Astrocyte (in vitro differentiated cells and primary cell): ENCODE data around the gene PER3. TPM values are rescaled to one million over a fixed set of nuclear protein-coding genes. Genes with fewer than 3 reads are reported as not detected.

Source experiments
- DNase-seq: peaks from one replicate; pipeline ENCODE4 v3.0.0-alpha.2; 2010; ENCODE audit warnings: low read depth
- FAIRE-seq: peaks from 2 replicates; lab custom pipeline; 2011; peaks lifted over from hg19 to GRCh38; lab: Jason Lieb, UNC
- H2AFZ ChIP-seq: 2 replicates; pipeline ENCODE4 v1.6.0; 2012; ENCODE audit warnings: low read depth, low read length, inconsistent platforms
- H3K27ac ChIP-seq: 2 replicates; pipeline ENCODE4 v1.5.1; 2011; ENCODE audit warnings: low read depth, low read length, inconsistent platforms
- H3K27me3 ChIP-seq: 2 replicates; pipeline ENCODE4 v1.6.0; 2011; ENCODE audit warnings: low read length, inconsistent platforms; ENCODE audit not compliant: insufficient read depth
- H3K36me3 ChIP-seq: 2 replicates; pipeline ENCODE4 v1.5.1; 2011; ENCODE audit warnings: low read length, inconsistent platforms; ENCODE audit not compliant: insufficient read depth
- H3K4me1 ChIP-seq: 2 replicates; pipeline ENCODE4 v1.5.1; 2011; ENCODE audit warnings: low read length, inconsistent platforms; ENCODE audit not compliant: insufficient read depth
- H3K4me2 ChIP-seq: 2 replicates; pipeline ENCODE4 v1.6.0; 2012; ENCODE audit warnings: low read length, inconsistent platforms
- H3K4me3 ChIP-seq: 2 replicates; pipeline ENCODE4 v1.5.1; 2011; ENCODE audit warnings: low read depth, mild to moderate bottlenecking, low read length, inconsistent platforms; ENCODE audit not compliant: insufficient read depth
- H3K79me2 ChIP-seq: 2 replicates; pipeline ENCODE4 v1.6.0; 2012; ENCODE audit warnings: mild to moderate bottlenecking, low read length, inconsistent platforms; ENCODE audit not compliant: insufficient read depth
- H3K9ac ChIP-seq: 2 replicates; pipeline ENCODE4 v1.6.0; 2012; ENCODE audit warnings: mild to moderate bottlenecking, low read length, inconsistent platforms
- H3K9me3 ChIP-seq: 2 replicates; pipeline ENCODE4 v1.5.1; 2012; ENCODE audit warnings: low read depth, mild to moderate bottlenecking, low read length, inconsistent platforms; ENCODE audit not compliant: insufficient read depth
- H4K20me1 ChIP-seq: 2 replicates; pipeline ENCODE4 v1.6.0; 2012; ENCODE audit warnings: low read length, inconsistent platforms; ENCODE audit not compliant: insufficient read depth
- H3K27ac Mint-ChIP-seq: one replicate; pipeline ENCODE4 v1.8.0; 2021; ENCODE audit warnings: mild to moderate bottlenecking, mixed read lengths; ENCODE audit not compliant: unreplicated experiment
- H3K27me3 Mint-ChIP-seq: one replicate; pipeline ENCODE4 v1.8.0; 2021; ENCODE audit warnings: low read depth, mixed read lengths; ENCODE audit not compliant: unreplicated experiment
- H3K36me3 Mint-ChIP-seq: one replicate; pipeline ENCODE4 v1.8.0; 2021; ENCODE audit warnings: low read depth, mixed read lengths; ENCODE audit not compliant: unreplicated experiment
- H3K4me1 Mint-ChIP-seq: one replicate; pipeline ENCODE4 v1.8.0; 2021; ENCODE audit warnings: low read depth, mixed read lengths; ENCODE audit not compliant: unreplicated experiment
- H3K4me3 Mint-ChIP-seq: one replicate; pipeline ENCODE4 v1.8.0; 2021; ENCODE audit warnings: mild to moderate bottlenecking, moderate library complexity, mixed read lengths; ENCODE audit not compliant: unreplicated experiment
- H3K9me3 Mint-ChIP-seq: one replicate; pipeline ENCODE4 v1.8.0; 2021; ENCODE audit warnings: mild to moderate bottlenecking, mixed read lengths; ENCODE audit not compliant: unreplicated experiment
- EZH2 ChIP-seq: IDR thresholded peaks from 2 replicates; pipeline ENCODE4 v1.6.1; 2012; ENCODE audit warnings: mild to moderate bottlenecking, low read length, inconsistent platforms; ENCODE audit not compliant: insufficient read depth
- total RNA-seq: library from RNA; stranded (reverse); gene quantifications from 2 replicates; pipeline ENCODE4 v1.2.1, GENCODE V29; 2021
- TF ChIP-seq, protein P1 (sequence below): IDR thresholded peaks from 2 replicates; pipeline ENCODE4 v1.5.1; 2011; ENCODE audit warnings: low read depth, mild to moderate bottlenecking, inconsistent platforms, low read length, moderate library complexity; ENCODE audit not compliant: insufficient read depth

The PER3 gene
- total RNA-seq, 1 donor from 2014 or later = 2.5 TPM

DNA sequence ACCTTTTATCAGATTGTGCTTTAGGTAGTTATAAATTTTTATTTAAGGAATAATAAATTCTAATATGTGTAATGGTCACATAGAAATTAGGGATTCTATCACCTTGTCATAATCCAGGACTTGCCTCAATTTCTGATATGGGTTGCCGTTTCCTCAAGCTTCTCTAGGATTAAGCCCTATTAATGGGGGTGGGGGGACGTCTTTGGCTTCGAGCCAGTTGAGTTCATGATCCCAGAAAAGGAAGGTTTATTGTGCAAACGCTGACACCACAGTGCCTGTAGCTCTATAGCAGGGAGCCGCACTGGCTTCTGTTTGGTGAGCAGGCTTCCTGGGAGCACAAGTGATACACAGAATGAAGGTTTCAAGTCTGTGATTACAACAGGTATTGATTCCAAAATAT lies 35.0 kb upstream of the PER3 start:
- Mint-ChIP-seq H3K9me3 (no peaks in the 10 kb centered on the region), H3K4me3 (no peak overlapping the region), H3K27ac (no peak overlapping the region), H3K36me3 (peaks cover 5% of the 10 kb centered on the region), H3K27me3 (no peaks in the 10 kb centered on the region), H3K4me1 (no peaks in the 10 kb centered on the region)
- FAIRE-seq (no peak), DNase-seq (no peak)
- no peak overlapping the region for H2AFZ ChIP-seq
- peaks cover 3% of the 10 kb centered on the region for H3K36me3 ChIP-seq
- H3K27ac ChIP-seq = no peak overlapping the region
- no peaks in the 10 kb centered on the region for H3K27me3 ChIP-seq
- no peak overlapping the region for H3K4me2 ChIP-seq
- TF ChIP-seq EZH2 = no peak
- TF ChIP-seq, protein P1, sequence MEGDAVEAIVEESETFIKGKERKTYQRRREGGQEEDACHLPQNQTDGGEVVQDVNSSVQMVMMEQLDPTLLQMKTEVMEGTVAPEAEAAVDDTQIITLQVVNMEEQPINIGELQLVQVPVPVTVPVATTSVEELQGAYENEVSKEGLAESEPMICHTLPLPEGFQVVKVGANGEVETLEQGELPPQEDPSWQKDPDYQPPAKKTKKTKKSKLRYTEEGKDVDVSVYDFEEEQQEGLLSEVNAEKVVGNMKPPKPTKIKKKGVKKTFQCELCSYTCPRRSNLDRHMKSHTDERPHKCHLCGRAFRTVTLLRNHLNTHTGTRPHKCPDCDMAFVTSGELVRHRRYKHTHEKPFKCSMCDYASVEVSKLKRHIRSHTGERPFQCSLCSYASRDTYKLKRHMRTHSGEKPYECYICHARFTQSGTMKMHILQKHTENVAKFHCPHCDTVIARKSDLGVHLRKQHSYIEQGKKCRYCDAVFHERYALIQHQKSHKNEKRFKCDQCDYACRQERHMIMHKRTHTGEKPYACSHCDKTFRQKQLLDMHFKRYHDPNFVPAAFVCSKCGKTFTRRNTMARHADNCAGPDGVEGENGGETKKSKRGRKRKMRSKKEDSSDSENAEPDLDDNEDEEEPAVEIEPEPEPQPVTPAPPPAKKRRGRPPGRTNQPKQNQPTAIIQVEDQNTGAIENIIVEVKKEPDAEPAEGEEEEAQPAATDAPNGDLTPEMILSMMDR = no peak
- peaks cover 5% of the 10 kb centered on the region for H3K4me1 ChIP-seq
- no peak overlapping the region for H3K9ac ChIP-seq
- H3K9me3 ChIP-seq = no peaks in the 10 kb centered on the region
- no peaks in the 10 kb centered on the region for H4K20me1 ChIP-seq
- no peaks in the 10 kb centered on the region for H3K79me2 ChIP-seq
- no peak overlapping the region for H3K4me3 ChIP-seq

DNA sequence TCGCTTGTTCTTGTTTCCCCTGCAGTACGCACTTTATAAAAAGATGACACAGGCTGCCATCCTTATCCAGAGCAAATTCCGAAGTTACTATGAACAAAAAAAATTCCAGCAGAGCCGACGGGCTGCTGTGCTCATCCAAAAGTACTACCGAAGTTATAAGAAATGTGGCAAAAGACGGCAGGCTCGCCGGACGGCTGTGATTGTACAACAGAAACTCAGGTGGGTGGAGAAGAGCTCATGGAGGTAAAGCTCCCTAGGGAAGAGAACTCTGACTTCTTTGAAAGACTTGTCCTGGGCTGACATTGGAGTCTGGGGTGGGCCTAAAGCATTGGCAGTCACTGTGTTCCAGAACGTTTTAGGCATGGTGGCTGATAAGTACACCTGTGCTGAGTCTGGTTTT lies 32.9 kb upstream of the PER3 start:
- no peak overlapping the region for H2AFZ ChIP-seq
- H3K27me3 ChIP-seq = no peaks in the 10 kb centered on the region
- H3K4me2 ChIP-seq = no peak overlapping the region
- H3K4me3 ChIP-seq = no peak overlapping the region
- H3K27ac ChIP-seq = no peak overlapping the region
- DNase-seq = no peak
- no peak overlapping the region for H3K9ac ChIP-seq
- Mint-ChIP-seq H3K9me3 (no peaks in the 10 kb centered on the region), H3K27ac (no peak overlapping the region), H3K27me3 (no peaks in the 10 kb centered on the region), H3K4me3 (no peak overlapping the region), H3K36me3 (no peaks in the 10 kb centered on the region), H3K4me1 (no peaks in the 10 kb centered on the region)
- TF ChIP-seq, protein P1 = no peak
- no peak for TF ChIP-seq EZH2
- H3K36me3 ChIP-seq = no peaks in the 10 kb centered on the region
- H3K4me1 ChIP-seq = peaks cover 5% of the 10 kb centered on the region
- no peaks in the 10 kb centered on the region for H4K20me1 ChIP-seq
- no peaks in the 10 kb centered on the region for H3K9me3 ChIP-seq
- H3K79me2 ChIP-seq = no peaks in the 10 kb centered on the region
- FAIRE-seq = no peak

DNA sequence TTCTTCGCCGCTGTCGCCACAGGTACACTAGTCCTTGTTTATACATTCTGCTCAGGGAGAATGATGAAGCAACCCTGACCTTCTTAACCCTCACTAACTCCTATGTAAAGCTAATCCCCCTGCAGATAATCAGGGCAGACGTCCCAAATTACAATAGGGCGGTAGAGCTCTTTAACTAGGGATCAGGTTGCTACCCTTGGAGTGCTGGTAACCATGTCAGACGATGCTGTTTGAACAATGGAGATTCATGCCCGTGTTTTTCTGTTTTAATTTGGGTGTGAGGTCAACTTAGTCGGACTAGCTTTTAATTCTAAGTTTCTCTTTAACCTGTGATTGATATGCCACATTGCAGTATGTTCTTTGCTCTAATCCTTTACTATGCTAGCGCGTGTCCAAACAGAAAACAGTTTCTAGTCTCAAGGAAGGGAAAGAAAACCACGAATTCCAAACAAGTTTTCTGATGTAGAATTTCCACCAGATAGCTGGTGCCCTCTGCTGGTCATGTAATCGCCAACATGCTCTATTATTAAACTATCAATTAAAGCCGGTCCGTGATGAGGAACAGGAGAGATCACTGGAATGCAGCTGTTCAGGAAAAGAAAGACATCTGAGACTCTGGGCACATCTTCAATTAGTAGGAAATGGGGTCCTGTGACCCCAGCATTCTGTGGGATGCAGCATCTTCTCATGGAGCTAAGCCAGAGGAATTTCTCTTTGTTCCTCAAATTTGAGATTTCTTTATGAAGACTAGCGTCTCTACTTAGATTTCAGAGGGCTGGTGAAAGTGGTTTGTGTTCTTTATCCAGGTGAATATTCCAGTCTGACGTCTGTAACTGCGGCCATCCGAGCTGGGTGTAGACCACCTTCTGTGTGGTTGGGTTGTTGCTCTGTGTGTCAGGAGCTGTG lies 31.3 kb upstream of the PER3 start:
- Mint-ChIP-seq H3K4me3 (peak overlapping the region; percentile 78), H3K4me1 (no peaks in the 10 kb centered on the region), H3K27ac (peak overlapping the region; percentile 77), H3K9me3 (no peaks in the 10 kb centered on the region), H3K27me3 (no peaks in the 10 kb centered on the region), H3K36me3 (no peaks in the 10 kb centered on the region)
- Histone ChIP-seq H3K4me3 (peak overlapping the region; percentile 54), H3K9ac (peak overlapping the region; percentile 76), H4K20me1 (no peaks in the 10 kb centered on the region), H3K79me2 (no peaks in the 10 kb centered on the region), H3K9me3 (no peaks in the 10 kb centered on the region), H3K4me2 (peak overlapping the region; percentile 85), H2AFZ (peak overlapping the region; percentile 78), H3K27me3 (no peaks in the 10 kb centered on the region), H3K27ac (no peak overlapping the region), H3K36me3 (no peaks in the 10 kb centered on the region), H3K4me1 (peaks cover 5% of the 10 kb centered on the region)
- TF ChIP-seq EZH2 = no peak
- TF ChIP-seq, protein P1 = peak; percentile 92
- FAIRE-seq (peak; percentile 64), DNase-seq (peak; percentile 39)
